HG03354 (cell line): ENCODE results near the gene NEK10.
"Not testable (repeated sequence)": the region's sequence is repeated elsewhere in the genome, so short reads cannot be mapped to it uniquely, and the experiment has no call there.

Experiments
- ATAC-seq: cut with Tn5 transposase; IDR thresholded peaks from one replicate; pipeline ENCODE4 v1.9.1; 2021; ENCODE audit warnings: mild to moderate bottlenecking; ENCODE audit not compliant: unreplicated experiment, poor library complexity, severe bottlenecking

NEK10 gene, protein sequence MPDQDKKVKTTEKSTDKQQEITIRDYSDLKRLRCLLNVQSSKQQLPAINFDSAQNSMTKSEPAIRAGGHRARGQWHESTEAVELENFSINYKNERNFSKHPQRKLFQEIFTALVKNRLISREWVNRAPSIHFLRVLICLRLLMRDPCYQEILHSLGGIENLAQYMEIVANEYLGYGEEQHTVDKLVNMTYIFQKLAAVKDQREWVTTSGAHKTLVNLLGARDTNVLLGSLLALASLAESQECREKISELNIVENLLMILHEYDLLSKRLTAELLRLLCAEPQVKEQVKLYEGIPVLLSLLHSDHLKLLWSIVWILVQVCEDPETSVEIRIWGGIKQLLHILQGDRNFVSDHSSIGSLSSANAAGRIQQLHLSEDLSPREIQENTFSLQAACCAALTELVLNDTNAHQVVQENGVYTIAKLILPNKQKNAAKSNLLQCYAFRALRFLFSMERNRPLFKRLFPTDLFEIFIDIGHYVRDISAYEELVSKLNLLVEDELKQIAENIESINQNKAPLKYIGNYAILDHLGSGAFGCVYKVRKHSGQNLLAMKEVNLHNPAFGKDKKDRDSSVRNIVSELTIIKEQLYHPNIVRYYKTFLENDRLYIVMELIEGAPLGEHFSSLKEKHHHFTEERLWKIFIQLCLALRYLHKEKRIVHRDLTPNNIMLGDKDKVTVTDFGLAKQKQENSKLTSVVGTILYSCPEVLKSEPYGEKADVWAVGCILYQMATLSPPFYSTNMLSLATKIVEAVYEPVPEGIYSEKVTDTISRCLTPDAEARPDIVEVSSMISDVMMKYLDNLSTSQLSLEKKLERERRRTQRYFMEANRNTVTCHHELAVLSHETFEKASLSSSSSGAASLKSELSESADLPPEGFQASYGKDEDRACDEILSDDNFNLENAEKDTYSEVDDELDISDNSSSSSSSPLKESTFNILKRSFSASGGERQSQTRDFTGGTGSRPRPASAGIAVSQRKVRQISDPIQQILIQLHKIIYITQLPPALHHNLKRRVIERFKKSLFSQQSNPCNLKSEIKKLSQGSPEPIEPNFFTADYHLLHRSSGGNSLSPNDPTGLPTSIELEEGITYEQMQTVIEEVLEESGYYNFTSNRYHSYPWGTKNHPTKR

DNA sequence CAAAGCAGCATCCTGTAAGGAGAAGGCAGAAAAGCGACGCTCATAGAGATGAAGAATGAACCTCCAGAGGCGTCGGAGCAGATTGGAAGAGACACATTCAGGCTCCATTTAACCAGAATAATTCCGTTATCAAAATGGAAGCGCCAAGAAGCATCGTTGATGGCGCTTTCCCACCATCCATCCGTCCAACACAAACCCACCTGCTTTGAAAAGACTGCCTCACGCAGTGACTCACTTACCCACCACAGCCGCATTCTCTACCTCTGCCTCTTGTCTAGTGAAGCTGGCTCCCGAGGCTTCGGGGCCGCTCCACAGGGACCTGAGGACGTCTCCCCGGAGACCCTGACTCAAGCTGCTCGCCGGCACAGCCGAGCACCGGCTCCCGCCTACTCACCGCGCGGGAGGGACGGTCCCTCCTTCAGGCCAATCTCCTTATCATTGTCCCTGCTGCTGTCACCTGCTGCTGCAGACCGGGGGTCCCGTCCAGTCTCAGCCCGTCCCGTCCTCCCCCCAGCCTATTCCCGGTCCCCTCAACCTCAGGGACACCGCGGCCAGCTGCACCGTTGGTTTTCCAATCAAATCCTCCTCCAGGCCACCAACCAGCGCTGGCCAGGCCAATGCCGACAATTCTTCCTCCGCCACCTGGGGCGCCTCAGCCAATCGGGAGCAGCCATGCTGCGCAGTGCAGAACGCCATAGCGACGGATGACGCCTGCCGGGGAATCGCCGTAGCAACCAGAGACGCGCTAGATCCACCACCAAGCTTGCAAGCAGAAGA is at the start of gene NEK10:
TSS of gene NEK10 (minus strand) at position 553 of the 777 bp plus-strand sequence. CDS start 16,501 bp downstream, outside the sequence.
- ATAC-seq = peak; percentile 100

DNA sequence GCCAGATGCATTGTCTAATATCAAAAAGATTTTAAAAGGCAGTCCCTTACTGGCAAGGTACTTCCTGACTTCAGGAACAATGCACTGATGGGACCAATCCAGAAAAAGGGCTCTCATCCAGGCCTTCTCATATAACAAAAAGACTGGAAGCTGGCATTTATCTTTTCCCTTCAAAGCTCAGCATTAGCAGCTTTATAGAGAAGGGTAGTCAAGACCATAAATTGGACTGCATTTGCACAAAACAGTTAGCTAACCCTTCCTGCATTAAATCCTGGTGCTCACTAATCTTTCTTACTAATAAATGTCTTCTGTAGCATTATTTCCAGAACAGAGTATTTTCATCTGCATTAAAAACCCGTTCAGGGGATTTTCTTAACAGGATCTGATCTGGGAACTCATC is 46.0 kb upstream of the NEK10 start:
- no peak for ATAC-seq

GRCh38 chr3:27392950-27393679 is 23.9 kb upstream of the NEK10 start:
- ATAC-seq = peak; percentile 76

DNA sequence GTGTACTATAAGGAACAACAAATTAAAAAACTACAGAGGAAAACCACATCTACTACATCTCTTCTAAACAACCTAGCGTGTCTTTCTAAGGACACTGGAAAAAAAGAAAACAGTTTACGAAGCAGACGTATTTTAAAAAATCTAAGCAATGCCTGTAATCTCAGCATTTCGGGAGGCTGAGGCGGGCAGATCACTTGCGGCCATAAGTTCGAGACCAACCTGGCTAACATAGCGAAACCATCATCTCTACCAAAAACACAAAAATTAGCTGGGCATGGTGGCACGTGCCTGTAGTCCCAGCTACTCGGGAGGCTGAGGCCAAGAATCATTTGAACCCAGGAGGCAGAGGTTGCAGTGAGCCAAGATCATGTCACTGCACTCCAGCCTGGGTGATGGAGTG is 23.2 kb upstream of the NEK10 start:
- not testable (repeated sequence) for ATAC-seq

- ATAC-seq = no peak
These were observed 22.6 kb upstream of the NEK10 start for GRCh38 chr3:27391796-27392195.

- ATAC-seq = no peak
These were observed 18.4 kb upstream of the NEK10 start for GRCh38 chr3:27387625-27388024.

DNA sequence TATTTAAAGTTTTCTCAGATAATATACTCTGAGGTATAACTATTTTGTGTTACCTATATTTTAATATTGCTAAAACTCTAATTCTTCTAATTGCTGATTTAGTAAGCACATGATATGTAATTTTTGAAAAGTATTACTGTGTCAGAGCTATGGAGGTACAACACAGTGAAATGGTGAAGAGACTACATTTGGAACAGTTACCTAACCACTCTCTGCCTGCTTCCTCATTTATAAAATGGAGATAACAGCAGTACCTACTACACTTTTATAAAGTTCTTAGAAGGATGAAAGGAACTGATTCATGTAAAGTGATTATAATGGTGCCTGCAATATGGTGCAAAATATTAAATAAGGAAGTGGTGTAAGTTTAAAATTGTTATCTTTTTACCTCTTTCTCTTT is 16.3 kb upstream of the NEK10 start:
- ATAC-seq = no peak

- ATAC-seq = no peak
These were observed 15.0 kb upstream of the NEK10 start for GRCh38 chr3:27384191-27384590.

GRCh38 chr3:27380433-27381357 is 11.5 kb upstream of the NEK10 start:
- ATAC-seq = no peak

GRCh38 chr3:27378331-27378730 is 9.1 kb upstream of the NEK10 start:
- ATAC-seq = no peak

GRCh38 chr3:27376109-27376772 is 7.1 kb upstream of the NEK10 start:
- ATAC-seq = no peak

GRCh38 chr3:27366062-27366591 is 3.1 kb downstream of the NEK10 start:
- ATAC-seq = no peak

- ATAC-seq = peak; percentile 49
These were observed 8.8 kb downstream of the NEK10 start for GRCh38 chr3:27360113-27361078.

GRCh38 chr3:27358372-27358771 is 10.8 kb downstream of the NEK10 start:
- ATAC-seq = no peak

GRCh38 chr3:27357665-27358258 is 11.4 kb downstream of the NEK10 start:
- peak; percentile 91 for ATAC-seq

GRCh38 chr3:27356976-27357375 is 12.2 kb downstream of the NEK10 start:
- ATAC-seq = no peak
